Peyer's patch (tissue), 4 donors: ENCODE measurements around the gene ENAM.

Source experiments
- CTCF ChIP-seq, 6 experiments: fragments of 450-650 bp in 4 of 6; fragments of 200-600 bp in 2 of 6; sonication (generic) in 1 of 6; IDR thresholded peaks; one replicate each; pipeline ENCODE4 v1.5.1; 2017 to 2019; ENCODE audit warnings: antibody characterized with exemption in 6 of 6, mild to moderate bottlenecking in 3 of 6, moderate library complexity in 1 of 6
- POLR2A ChIP-seq, 2 donors: fragments of 450-650 bp; IDR thresholded peaks; one replicate each; pipeline ENCODE4 v1.5.1; 2017; ENCODE audit warnings: antibody characterized with exemption in 2 of 2, mild to moderate bottlenecking in 2 of 2, moderate library complexity in 2 of 2

GRCh38 chr4:70658418-70658817 is 29.9 kb downstream of the ENAM start:
- TF ChIP-seq CTCF (IDR thresholded peaks at IDR 0.05) (no peak), POLR2A (IDR thresholded peaks at IDR 0.05) (no peak)
